C4-2B (cell line): ENCODE measurements around the gene SIMC1.
"Not testable (repeated sequence)": the region's sequence is repeated elsewhere in the genome, so short reads cannot be mapped to it uniquely, and the experiment has no call there.

Source experiments
- H3K27ac ChIP-seq: fragments of 450-650 bp; 2 replicates; pipeline ENCODE4 v1.5.1; 2017
- ZFX ChIP-seq: fragments of 450-650 bp; IDR thresholded peaks from 2 replicates; pipeline ENCODE4 v1.6.1; 2017
- TF ChIP-seq, protein P1 (sequence below): fragments of 450-650 bp; conservative IDR thresholded peaks from 2 replicates; pipeline ENCODE4 v1.5.1; 2017; ENCODE audit warnings: mild to moderate bottlenecking

Gene SIMC1

DNA sequence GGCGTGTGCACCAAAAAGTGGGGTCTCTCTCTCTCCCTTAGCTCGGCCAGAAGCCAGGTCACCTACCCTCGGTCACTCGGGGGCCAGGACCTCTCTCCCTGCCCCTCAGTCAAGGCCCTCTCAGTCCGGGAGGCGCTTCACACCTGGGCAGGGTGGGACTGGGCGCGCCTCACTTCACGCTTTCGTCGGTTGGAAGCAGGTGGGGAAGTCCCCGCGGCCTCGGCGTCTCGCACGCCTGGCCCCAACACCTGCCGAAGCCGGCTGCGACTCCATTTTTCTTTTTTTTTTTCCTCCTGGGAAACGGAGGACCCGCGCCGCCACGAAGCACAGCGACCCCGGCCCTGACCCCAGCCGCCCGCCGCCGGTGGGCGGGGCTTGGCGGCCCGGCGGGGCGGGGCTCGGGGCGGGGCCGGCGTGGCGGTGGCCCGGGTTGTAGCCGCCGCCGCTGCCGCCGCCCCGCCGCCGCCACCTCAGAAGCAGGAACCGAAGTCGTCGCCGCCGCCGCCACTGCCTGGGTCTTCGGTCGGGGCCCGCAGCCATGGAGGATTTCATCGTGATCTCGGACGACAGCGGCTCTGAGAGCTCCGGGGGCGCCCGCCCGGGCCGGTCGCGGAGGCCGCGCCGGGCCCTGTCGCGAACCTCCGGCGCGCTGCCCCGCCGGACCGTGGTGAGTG lies at the start of gene SIMC1:
Gene SIMC1 (plus strand): TSS at position 454 of the 674 bp plus-strand sequence. CDS start 85 bp downstream, at position 539.
- not testable (repeated sequence) for H3K27ac ChIP-seq

DNA sequence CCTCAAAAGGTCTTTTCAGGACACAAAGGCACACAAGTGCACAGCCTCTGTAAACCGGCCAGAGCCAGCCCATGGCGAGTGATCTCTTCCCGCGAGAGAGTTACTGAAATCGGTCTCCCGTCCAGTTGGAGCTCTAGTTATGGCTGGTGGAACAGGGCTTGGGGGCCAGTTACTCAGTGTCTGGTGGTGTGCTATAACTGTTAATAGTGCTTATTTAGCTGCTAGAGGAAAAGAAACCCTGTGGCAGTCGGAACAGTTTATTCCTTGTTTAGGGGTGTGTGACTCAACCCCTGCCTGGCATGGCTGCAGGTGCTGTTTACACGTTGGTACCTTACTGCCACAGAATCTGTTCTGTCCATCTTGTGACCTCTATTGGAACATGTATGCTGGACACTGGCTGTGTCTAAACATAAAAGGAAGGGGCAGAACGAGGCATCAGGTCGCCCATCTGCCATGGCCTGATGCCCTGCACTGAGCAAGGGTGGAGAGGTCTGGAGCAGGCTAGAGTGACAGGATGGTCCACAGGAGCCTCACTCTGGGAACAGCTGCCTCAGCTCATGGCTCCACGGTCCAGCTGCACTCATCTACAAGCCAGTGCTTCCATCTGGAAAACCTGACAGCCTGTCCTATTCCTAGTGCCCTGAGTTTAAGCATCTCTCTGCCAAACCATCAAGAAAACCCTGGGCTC lies 49.6 kb upstream of the SIMC1 start:
- no peak for TF ChIP-seq ZFX
- TF ChIP-seq, protein P1, sequence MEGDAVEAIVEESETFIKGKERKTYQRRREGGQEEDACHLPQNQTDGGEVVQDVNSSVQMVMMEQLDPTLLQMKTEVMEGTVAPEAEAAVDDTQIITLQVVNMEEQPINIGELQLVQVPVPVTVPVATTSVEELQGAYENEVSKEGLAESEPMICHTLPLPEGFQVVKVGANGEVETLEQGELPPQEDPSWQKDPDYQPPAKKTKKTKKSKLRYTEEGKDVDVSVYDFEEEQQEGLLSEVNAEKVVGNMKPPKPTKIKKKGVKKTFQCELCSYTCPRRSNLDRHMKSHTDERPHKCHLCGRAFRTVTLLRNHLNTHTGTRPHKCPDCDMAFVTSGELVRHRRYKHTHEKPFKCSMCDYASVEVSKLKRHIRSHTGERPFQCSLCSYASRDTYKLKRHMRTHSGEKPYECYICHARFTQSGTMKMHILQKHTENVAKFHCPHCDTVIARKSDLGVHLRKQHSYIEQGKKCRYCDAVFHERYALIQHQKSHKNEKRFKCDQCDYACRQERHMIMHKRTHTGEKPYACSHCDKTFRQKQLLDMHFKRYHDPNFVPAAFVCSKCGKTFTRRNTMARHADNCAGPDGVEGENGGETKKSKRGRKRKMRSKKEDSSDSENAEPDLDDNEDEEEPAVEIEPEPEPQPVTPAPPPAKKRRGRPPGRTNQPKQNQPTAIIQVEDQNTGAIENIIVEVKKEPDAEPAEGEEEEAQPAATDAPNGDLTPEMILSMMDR = no peak
- H3K27ac ChIP-seq = no peak overlapping the region

DNA sequence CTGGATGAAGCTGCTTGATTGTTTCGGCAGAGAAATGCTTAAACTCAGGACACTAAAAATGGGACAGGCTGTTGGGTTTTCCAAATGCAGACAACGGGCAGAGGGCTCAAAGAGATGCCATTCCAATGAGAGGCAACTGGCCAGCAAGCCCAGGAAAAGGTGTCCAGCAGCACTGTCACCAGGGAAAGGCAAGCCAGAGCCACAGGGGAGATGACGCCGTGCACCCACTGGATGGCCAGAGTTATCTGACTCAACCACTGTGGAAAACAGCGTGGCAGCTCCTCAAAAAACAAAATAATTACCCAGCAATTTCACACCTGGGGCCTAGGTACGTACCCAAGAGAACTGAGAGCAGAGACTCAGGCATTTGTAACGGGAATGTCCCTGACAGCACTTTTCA lies 48.4 kb upstream of the SIMC1 start:
- H3K27ac ChIP-seq = no peak overlapping the region
- no peak for TF ChIP-seq ZFX
- TF ChIP-seq, protein P1 = no peak

DNA sequence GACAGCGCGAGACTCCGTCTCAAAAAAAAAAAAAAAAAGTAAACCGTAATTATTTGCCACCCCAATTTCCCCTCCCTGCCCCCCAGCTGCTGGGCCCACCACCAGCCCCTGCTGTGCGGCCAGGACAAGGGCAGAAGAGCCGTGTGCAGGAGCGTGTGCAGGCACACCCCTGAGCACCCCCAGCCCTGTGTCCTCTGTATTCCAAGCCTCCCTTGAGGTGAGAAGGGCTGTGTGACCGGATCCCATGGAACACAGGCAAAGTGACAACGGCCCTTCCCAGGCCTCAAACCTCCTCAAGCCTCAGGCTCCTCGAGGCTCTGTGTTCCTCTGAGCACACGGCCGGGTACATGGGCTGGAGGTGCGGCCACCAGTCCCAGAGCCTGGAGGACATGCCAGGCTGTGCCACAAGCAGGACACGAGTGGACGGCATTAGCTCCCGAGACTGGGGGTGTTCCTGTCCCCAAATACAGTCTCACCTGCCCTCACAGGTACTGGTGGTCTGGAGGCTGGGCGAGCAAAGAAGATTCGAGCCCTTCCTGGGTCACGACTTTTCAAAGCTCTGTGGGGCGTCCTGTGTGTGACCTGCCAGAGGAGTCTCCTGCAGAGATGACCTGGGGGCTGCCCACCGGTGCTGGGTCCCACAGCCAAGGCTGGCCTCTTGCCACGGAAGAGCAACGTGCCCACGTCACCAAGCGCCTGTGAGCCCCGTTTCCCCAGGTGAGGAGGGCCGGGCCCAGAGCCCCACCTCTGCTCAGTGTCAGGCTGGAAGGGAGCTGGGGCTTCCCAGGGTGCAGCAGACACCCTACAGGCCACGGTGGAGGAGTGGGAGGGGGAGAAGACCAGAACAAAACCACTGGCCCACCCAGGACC lies 47.1 kb upstream of the SIMC1 start:
- no peak for TF ChIP-seq ZFX
- TF ChIP-seq, protein P1 = no peak

DNA sequence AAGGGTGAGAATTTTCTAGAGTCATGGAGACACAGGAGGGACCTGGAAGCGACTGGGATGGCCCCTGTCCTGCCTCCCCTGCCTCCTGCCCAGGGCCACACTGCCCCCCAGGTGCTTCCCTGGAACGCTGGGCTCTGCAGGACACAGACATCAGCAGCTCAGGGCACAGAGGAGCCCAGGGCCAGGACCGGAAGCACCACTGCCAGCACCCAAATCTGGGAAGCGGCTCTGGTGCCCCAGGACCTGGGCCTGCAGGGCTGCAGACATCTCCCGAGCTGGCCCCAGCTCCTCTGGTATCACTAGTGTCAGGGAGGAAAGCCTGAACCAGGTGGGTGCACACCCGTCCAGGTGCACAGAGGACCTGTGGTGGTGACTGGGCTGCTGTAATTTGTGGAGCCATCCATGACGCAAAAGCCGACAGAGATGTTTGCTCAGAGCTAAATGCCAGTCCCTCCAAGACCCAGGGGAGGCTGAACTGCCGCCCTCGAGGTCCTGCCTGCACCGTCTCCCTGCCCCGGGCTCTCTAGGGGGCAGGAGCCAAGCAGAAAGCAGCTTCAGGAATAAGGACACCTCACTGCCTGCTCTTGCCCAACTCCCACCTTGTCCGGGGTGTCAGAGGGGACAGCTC lies 46.0 kb upstream of the SIMC1 start:
- no peak overlapping the region for H3K27ac ChIP-seq
- no peak for TF ChIP-seq ZFX
- TF ChIP-seq, protein P1 = no peak

More for the DNA sequence above, 47.1 kb upstream of the SIMC1 start:
- no peak overlapping the region for H3K27ac ChIP-seq

DNA sequence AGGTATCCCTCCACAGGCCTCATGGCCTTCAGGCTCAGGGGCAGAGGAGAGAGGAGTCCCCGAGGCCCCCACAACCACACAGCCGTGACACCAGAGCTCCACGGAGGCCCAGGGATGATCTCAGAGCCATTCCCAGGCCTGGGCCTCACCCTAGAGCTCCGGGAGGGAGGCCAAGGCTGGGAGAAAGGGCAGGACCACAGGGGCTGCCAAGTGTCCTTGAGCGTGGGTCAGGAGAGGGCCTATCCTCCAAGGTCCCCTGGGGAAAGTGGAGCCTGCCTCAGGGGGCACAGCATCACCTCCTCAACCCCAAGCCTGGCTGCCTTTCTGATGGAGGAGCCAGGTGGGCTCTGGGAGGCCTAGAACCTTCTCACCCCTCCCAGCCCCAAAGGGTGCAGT lies 45.5 kb upstream of the SIMC1 start:
- H3K27ac ChIP-seq = not testable (repeated sequence)

DNA sequence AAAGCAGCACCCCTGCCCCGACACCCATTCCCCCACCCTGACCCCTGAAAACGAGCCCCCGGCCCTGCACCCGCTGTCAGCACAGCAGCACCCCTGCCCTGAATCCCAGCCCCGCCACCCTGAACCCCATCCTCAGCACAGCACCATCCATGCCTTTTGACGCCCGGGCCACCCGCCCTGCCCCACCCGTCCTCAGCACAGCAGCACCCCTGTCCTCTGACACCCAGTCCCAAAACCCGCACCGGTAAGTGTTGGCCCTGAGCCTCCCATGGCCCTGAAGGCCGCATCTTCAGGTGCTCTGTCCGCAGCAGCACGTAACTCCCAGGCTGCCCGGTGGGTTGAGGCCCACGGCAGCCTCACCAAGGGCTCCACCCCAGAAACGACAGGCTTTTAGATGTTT lies 44.6 kb upstream of the SIMC1 start:
- H3K27ac ChIP-seq = not testable (repeated sequence)

DNA sequence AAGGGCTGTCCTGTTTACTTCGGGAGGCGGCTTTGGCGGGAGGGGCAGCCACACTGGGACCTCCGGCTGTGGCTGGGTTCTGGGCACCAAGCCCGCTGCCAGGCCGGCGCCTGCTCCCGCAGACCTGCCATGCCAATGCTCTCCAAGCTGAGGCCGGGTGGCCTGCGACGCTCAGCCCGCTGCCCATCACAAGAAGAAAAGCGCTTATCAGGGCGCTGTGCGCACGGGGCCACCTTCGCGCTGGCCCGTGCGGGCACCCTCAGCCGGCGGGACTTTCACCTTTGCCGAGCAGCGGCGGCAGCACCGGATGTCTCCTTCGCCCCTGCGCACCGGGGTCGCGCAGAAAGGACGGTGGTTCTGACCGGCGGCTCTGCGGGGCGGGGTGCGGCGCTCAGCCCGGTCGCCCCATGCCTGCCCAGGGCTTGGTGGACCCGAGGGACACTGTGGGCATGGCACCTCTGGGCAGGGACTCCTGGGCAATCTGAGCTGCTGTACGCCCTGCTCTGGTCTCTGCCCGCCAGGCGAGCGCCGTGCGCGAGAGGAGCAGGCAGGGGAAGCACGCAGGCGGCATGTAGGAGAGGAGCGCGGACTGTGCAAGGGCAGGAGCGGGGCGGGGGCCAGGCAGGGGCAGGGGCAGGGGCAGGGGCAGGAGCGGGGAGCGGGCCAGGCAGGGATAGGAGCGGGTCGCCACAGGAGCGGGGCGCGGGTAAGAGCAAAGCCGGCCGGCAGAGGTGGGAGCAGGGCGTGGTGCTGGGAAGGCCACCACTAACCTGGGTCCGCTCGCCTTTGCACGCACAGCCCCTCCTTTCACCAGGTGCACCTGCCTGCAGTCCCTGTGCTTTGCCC lies 43.8 kb upstream of the SIMC1 start:
- not testable (repeated sequence) for H3K27ac ChIP-seq

DNA sequence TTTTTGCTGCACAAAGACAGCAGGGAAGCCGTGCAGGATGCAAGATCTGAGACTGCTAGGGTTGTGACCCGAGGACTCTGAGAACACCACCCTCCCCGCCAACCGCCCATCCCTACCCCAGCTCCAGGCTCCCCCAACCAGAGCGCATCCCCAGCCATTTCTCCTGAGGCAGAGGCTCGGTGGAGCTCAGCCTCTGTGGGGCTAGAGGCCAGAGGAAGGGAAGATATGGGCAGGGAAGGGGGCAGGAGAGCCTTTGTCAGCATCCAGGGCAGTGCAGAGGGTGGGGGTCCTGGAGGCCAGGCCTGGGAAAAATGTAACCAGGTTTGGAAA lies 43.2 kb upstream of the SIMC1 start:
- not testable (repeated sequence) for H3K27ac ChIP-seq

DNA sequence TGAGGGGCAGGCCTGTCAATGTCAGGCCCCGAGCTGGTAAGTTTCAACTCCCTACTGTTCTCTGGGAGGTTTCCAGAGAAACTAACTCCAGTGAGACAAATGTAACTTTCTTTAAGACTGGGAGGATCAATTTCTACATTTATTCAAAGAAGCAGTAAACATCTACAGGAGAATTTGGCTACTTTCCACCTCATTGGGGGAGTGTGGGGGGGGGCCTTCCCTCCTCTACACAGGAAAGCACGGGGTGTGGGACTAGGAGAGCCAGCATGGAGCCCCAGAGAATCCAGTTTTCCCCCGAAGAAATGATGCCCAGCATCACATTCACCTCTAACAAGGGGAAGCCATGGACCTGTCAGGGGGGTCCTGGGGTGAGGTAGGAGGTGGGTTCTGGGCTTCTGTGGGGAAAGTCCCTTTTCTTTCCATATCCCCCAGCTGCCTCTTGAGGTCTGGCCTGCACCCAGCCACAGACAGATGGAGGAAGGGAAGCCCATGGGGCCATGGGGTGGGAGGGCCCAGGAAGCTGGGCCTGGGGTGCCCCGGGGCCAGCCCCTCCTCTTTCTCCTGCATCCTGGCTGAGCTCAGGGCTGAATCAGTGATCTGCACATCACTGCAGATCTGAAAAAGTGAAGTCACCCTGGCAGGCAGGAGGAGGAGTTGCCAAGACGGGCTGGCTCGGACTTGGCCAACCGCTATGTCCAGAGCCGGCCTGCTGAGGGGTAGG lies 42.6 kb upstream of the SIMC1 start:
- not testable (repeated sequence) for H3K27ac ChIP-seq

DNA sequence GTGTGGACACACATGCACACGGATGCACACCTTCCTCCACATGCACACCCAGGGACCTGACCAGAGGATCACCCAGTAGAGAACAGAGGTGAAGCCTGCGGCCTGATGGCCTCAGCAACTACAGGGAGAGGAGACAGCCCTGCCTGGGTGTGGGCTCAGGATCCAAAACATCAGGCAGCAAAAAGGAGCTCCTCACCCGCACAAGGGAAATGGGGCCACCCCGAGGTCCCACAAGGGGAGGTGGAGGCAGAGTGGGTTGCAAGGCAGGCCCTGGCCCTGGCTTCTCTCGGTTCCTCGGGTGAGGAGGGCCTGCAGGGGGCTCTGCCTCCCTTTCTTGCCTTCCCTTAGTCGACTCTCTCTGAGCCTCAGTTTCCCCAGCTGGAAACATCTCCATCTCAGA lies 41.4 kb upstream of the SIMC1 start:
- H3K27ac ChIP-seq = not testable (repeated sequence)

DNA sequence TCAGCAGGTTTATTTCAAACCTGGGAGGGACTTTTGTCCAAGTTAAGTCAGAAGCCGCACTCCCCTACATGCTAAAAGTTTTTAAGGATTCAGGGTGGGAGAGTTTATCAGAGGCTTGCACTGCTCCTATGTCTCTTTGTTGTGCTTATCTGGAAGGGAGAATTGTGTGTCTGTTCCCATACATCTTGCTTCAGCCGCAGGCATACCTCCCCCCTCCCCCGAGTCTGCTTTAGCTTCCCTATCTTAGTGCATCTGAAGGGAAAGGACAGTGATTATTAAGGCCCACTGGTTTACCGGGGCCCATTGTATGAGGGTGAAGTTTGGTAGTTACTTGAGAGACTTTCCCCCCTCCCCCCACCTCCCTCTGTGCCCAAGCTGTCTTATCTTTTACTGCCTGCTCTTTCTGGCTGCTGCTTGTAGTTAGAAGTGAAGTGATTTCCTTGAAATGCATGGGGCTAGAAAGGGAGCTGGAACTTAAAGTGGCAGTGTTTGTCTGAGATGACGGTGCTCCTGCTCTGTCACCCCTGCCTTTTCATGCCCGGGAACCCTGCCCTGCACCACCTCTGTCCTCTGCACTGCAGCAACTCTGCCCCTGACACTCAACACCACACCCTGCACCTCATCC lies 40.9 kb upstream of the SIMC1 start:
- H3K27ac ChIP-seq = not testable (repeated sequence)

DNA sequence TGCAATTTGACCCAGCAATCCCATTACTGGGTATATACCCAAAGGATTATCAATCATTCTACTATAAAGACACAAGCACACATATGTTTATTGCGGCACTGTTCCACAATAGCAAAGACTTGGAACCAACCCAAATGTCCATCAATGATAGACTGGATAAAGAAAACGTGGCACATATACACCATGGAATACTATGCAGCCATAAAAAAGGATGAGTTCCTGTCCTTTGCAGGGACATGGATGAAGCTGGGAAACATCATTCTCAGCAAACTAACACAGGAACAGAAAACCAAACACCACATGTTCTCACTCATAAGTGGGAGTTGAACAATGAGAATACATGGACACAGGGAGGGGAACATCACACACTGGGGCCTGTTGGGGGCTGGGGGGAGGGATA lies 39.9 kb upstream of the SIMC1 start:
- H3K27ac ChIP-seq = not testable (repeated sequence)
